Measurements from ENCODE around the gene GBA2. TPM values are rescaled to one million over a fixed set of nuclear protein-coding genes. Genes with fewer than 3 reads are reported as not detected.

The GBA2 gene
- total RNA-seq, 2 experiments from 2014 or later: 20.3 to 22.7 TPM

DNA sequence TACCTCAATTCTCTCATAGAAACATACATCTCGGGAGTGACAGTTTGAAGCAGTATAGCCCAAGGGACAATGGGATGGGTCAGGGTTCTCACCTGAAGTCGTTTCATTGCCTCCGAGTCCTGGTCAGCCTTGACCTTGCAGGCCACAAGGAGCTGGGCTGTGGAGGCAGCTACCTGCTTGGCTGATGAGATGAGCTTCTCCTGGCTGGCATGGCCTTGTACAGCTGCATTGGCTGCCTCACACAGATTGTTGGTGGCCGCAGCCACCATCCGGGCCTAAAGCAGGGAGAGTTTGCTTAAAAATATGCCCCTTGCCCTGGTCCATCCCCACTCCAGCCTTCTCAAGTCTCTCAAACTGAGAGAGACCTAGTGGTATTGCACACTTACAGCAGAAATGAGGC, 50.8 kb downstream of the GBA2 start:
- H3K4me1 Mint-ChIP-seq (ENCODE audit: low read depth): peaks cover 1% of the 10 kb centered on the region
- H3K36me3 Mint-ChIP-seq (ENCODE audit: low read depth): peaks cover 16% of the 10 kb centered on the region
- H3K9me3 Mint-ChIP-seq: no peaks in the 10 kb centered on the region
- intact Hi-C loops (cut with micrococcal nuclease): no loop called here
- H3K27me3 Mint-ChIP-seq (ENCODE audit: low read depth): no peaks in the 10 kb centered on the region
- DNase-seq: no peak
- no peak overlapping the region for H3K27ac Mint-ChIP-seq
- CTCF ChIA-PET: interaction anchor here (3.6 to 8.4 kb wide), 4 partner anchors 23 to 33 kb away, joined by 13 to 86 read pairs (median 55); partner anchors contain the start of genes ARHGEF39, CA9, CREB3 and TLN1
- H3K4me3 Mint-ChIP-seq: no peak overlapping the region

DNA sequence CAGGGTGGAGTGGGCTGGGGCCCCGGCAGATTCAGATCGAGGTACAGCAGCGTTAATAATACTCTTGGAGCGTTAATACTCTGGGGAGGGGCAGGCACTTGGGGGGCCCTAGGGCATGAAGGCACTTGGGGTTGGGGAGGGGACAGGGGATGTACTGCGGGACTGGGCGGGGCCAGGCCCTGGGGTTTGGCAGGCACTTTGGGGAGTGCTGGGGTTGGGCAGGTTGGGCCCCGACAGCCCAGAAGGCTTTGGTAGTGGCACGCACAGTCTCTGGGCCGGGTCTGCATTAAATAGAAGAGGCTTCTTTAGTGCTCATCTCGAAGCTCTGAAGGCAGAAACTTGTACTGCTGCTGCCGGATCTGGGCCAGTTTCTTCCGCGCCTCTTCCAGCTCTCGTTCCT, 51.5 kb downstream of the GBA2 start:
- CTCF ChIA-PET: interaction anchor here (1.2 to 8.4 kb wide), 18 partner anchors 8 to 211 kb away, joined by 3 to 86 read pairs (median 17); partner anchors contain the start of genes ARHGEF39, CA9, CCDC107 and CREB3
- Mint-ChIP-seq H3K4me3 (no peak overlapping the region), H3K27me3 (ENCODE audit: low read depth) (no peaks in the 10 kb centered on the region), H3K36me3 (ENCODE audit: low read depth) (peaks cover 10% of the 10 kb centered on the region), H3K27ac (no peak overlapping the region), H3K4me1 (ENCODE audit: low read depth) (peaks cover 1% of the 10 kb centered on the region), H3K9me3 (no peaks in the 10 kb centered on the region)
- no peak for DNase-seq
- intact Hi-C loops (cut with micrococcal nuclease): no loop called here

DNA sequence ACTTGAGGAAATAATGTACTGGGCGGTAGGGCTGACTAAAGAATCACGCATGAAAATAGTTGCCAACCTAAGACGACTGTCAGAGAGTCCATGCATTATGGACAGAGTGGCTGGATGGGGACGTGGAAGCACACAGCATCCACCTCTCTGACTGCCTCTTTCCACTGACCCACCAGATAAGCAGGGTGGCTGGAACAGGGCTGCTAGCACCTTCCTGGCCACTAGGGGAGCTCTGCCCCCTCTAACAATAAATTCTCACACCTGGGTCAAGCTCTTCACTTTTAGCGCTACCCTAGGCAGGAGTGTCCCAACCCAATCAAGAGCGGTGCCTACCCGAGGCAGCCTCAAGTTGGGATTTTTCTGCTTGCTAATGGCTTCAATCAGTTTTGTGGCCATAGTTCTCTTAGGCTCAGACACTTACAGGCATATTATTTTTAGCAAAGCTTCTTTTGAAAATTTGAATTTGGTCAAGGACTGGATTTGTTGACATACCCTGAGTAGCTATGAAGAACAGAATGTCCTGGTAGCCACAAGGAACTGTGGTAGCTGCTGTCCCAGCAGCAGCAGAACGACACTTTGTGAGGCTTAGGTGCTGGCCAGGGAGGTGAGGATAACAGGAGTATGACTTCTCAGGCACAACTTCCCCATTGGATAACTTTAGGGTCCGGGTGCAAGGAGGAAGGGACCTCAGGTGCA, 52.4 kb downstream of the GBA2 start:
- intact Hi-C loops (cut with micrococcal nuclease): loop anchor here (1.0 kb wide), 1 partner anchor 50 kb away; no protein-coding TSS in a partner anchor
- DNase-seq: peak; percentile 70
- CTCF ChIA-PET: interaction anchor here (0.6 to 8.4 kb wide), 39 partner anchors 8 to 342 kb away, joined by 3 to 86 read pairs (median 5); partner anchors contain the start of genes ARHGEF39, CA9, CCDC107 and CREB3
- Mint-ChIP-seq H3K4me1 (ENCODE audit: low read depth) (peaks cover 1% of the 10 kb centered on the region), H3K27ac (peak overlapping the region; percentile 51), H3K9me3 (no peaks in the 10 kb centered on the region), H3K36me3 (ENCODE audit: low read depth) (peaks cover 10% of the 10 kb centered on the region), H3K4me3 (no peak overlapping the region), H3K27me3 (ENCODE audit: low read depth) (no peaks in the 10 kb centered on the region)

DNA sequence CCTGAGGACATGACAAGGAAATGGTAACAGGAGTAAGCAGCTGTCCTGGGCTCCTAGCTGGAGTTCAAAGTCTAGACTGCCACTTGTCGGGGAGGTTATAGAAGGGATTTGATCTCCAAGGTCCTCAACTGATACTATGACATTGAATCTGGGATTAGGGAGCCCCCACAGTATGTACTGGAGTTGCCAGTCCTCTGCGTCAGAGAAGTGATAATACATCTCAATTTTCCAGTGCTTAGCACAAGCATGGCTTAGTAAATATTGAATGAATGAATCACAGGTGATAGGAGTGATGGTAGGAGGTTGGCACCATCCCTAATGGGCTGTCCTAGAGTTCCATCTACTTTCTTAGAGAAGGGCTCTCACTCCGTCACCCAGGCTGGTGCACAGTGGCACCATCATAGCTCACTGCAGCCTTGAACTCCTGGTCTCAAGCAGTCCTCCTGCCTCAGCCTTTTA, 53.1 kb downstream of the GBA2 start:
- intact Hi-C loops (cut with micrococcal nuclease): loop anchor here (1.0 kb wide), 1 partner anchor 50 kb away; no protein-coding TSS in a partner anchor
- no peaks in the 10 kb centered on the region for H3K9me3 Mint-ChIP-seq
- peaks cover 5% of the 10 kb centered on the region for H3K4me1 Mint-ChIP-seq (ENCODE audit: low read depth)
- peaks cover 10% of the 10 kb centered on the region for H3K36me3 Mint-ChIP-seq (ENCODE audit: low read depth)
- no peak overlapping the region for H3K4me3 Mint-ChIP-seq
- no peak for DNase-seq
- CTCF ChIA-PET: interaction anchor here (0.5 to 8.4 kb wide), 34 partner anchors 8 to 698 kb away, joined by 3 to 86 read pairs (median 6); partner anchors contain the start of genes ARHGEF39, CA9, CCDC107 and CREB3
- no peak overlapping the region for H3K27ac Mint-ChIP-seq
- H3K27me3 Mint-ChIP-seq (ENCODE audit: low read depth): no peaks in the 10 kb centered on the region

DNA sequence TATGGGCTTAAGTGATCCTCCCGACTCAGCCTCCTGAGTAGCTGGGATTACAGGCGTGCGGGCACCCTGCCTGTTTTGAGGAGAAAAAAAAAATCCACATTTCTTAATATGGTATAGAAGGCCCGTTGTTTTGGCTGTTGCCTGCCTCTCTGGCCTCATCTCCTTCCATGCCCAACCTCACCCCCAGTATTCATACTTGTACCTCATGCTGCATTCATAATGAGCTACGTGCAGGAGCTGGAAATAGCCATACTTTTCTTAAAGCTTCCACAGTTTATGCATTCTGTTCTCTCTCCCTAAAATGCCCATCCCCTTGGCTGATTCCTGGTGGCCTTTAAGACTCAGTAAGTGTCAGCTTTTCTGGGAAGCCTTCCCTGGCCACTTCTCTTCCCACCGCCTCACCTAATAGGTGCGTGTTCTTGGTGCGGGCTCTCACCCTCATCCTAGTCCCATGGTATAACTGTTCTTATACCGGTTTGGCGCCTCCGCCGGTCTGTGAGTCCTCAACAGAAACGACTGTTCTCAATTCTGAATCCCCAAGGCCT, 57.2 kb downstream of the GBA2 start:
- Mint-ChIP-seq H3K27ac (no peak overlapping the region), H3K9me3 (no peaks in the 10 kb centered on the region), H3K4me3 (peak overlapping the region; percentile 33)

DNA sequence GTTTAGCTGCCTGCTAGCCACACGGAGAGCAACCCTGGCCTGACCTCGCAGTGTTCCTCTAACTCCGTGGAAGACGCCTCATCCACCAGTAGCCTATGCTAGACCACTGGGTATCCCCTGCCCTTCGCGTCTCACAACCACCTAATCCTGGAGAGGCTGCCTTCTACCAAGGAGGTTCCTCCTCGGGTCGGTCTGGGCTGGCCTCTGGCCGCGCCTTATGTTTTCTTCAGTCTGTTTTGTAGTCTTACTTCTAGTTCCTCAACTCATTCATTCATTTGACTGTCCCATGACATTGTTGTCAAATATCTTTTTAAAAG, 57.7 kb downstream of the GBA2 start:
- peak overlapping the region; percentile 78 for H3K4me3 Mint-ChIP-seq

More for the DNA sequence above, 57.2 kb downstream of the GBA2 start:
- DNase-seq: no peak
- Mint-ChIP-seq H3K4me1 (ENCODE audit: low read depth) (peaks cover 19% of the 10 kb centered on the region), H3K36me3 (ENCODE audit: low read depth) (peaks cover 6% of the 10 kb centered on the region), H3K27me3 (ENCODE audit: low read depth) (no peaks in the 10 kb centered on the region)
- intact Hi-C loops (cut with micrococcal nuclease): loop anchor here (2.0 kb wide), 1 partner anchor 27 kb away; the partner anchor contains the start of gene ARHGEF39
- CTCF ChIA-PET: interaction anchor here (0.7 to 8.4 kb wide), 5 partner anchors 9 to 75 kb away, joined by 3 to 86 read pairs (median 3); partner anchors contain the start of genes CA9, CREB3 and TLN1

DNA sequence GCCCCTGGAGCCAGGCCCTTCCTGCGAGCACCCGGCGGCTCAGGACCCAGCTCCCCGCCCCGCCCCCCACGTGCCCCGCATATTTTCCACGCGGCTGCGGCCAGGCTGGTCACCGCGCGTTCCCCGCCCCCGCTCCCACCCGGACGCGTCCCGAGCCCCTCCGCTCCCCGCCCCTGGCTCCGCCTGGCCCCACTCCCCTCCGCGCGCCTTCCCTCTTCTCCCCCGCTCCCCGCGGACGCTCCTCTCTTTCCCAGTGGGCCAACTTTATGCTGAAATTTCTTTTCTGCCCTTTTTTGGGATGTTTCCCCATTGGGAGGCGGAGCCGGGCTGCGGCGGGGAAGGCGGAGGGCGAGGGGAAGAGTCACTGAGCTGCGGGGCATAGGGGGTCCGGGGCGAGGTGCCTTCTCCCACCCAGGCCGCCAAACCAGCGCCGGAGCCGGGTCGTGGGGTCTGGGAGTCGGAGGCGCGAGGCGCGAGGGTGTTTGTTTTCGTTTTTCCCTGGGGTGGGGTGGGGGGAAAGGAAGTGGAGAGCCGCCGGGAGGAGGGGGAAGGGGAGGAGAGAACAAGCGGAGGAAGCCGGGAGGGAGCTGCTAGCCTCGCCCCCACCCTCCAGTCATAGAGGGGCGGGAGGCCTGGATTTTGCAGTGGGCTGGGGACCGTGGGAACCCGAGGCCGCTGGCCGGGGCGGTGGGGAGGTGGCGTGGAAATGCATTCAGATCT, 58.3 kb downstream of the GBA2 start:
- Mint-ChIP-seq H3K4me3 (peak overlapping the region; percentile 78), H3K36me3 (ENCODE audit: low read depth) (no peaks in the 10 kb centered on the region), H3K27ac (no peak overlapping the region), H3K4me1 (ENCODE audit: low read depth) (peaks cover 18% of the 10 kb centered on the region), H3K9me3 (no peaks in the 10 kb centered on the region), H3K27me3 (ENCODE audit: low read depth) (no peaks in the 10 kb centered on the region)
- intact Hi-C loops (cut with micrococcal nuclease): loop anchor here (2.0 kb wide), 1 partner anchor 26 kb away; the partner anchor contains the start of gene ARHGEF39
- CTCF ChIA-PET: interaction anchor here (0.5 to 8.4 kb wide), 7 partner anchors 10 to 70 kb away, joined by 3 to 86 read pairs (median 3); partner anchors contain the start of genes ARHGEF39, CA9, CREB3 and TLN1
- peak; percentile 43 for DNase-seq

More for the DNA sequence above, 57.7 kb downstream of the GBA2 start:
- Mint-ChIP-seq H3K27me3 (ENCODE audit: low read depth) (no peaks in the 10 kb centered on the region), H3K36me3 (ENCODE audit: low read depth) (peaks cover 1% of the 10 kb centered on the region), H3K27ac (no peak overlapping the region), H3K9me3 (no peaks in the 10 kb centered on the region), H3K4me1 (ENCODE audit: low read depth) (peaks cover 18% of the 10 kb centered on the region)
- intact Hi-C loops (cut with micrococcal nuclease): loop anchor here (2.0 kb wide), 1 partner anchor 26 kb away; the partner anchor contains the start of gene ARHGEF39
- no peak for DNase-seq
- CTCF ChIA-PET: interaction anchor here (0.8 to 8.4 kb wide), 5 partner anchors 9 to 75 kb away, joined by 3 to 86 read pairs (median 4); partner anchors contain the start of gene CA9

DNA sequence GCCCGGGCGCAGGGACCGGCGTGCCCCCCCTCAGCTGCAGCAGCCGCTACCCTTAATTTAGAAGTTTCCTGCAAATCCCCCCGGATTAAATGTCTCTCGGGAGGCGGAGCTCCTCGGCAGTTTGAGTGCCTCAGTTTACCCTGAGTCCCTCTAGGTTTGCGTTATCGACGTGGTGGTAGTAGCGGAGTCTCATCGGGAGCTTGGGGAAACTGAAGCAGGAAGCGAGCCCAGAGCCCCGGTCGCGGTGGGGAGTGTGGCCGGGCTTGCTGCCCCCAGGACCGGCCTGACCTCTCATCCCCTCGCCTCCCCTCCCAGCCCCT, 58.8 kb downstream of the GBA2 start:
- Mint-ChIP-seq H3K36me3 (ENCODE audit: low read depth) (no peaks in the 10 kb centered on the region), H3K4me1 (ENCODE audit: low read depth) (peaks cover 18% of the 10 kb centered on the region), H3K4me3 (peak overlapping the region; percentile 78), H3K27me3 (ENCODE audit: low read depth) (no peaks in the 10 kb centered on the region), H3K27ac (no peak overlapping the region), H3K9me3 (no peaks in the 10 kb centered on the region)
- CTCF ChIA-PET: interaction anchor here (1.0 to 8.4 kb wide), 6 partner anchors 10 to 66 kb away, joined by 3 to 86 read pairs (median 4); partner anchors contain the start of genes ARHGEF39, CA9, CREB3 and TLN1
- no peak for DNase-seq
- intact Hi-C loops (cut with micrococcal nuclease): loop anchor here (2.0 kb wide), 1 partner anchor 25 kb away; the partner anchor contains the start of gene ARHGEF39

DNA sequence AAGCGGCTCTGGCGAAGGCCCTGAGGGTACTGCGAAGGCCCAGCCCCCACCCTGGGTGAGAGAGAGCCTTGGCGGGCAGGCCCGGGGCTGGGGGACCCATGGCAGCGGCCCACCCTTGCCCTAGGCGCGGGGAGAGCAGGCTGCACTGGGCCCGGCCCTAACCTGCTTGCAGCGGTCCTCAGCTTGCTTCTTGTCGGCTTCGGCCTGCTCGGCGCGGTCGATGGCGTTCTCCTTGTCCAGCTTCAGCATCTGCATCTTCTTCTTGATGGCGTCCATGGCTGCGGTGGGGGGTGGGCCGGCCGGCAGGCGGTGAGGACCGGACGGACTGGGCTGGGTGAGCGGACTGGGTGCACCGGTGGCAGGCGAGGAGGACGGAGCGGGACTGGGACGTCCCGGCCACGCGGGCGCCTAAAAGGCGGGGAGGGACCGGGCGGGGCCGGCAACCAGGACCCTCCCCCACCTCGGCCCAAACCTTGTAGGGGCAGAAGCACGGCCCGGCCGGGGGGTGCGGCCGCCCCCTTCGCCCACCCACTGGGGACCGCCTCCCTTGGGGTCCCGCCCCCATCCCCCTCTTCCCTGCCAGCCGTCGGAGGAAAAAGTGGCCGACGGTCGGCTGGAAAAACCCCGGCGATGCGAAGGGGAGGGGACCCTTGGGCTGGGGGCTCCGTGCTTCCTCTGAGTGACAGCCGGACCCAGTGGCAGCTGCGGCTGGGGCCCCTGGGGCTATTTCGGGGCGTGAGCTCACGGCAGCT, 59.3 kb downstream of the GBA2 start, which contains the start of gene TPM2:
Gene TPM2, minus strand, starts transcription at position 384 of the 752 bp plus-strand sequence. Its CDS starts 108 bp downstream, at position 276.
- CTCF ChIA-PET: interaction anchor here (1.0 to 8.4 kb wide), 6 partner anchors 11 to 67 kb away, joined by 3 to 86 read pairs (median 4); partner anchors contain the start of genes ARHGEF39, CA9, CREB3 and TLN1
- intact Hi-C loops (cut with micrococcal nuclease): loop anchor here (2.0 kb wide), 2 partner anchors 25 to 43 kb away; partner anchors contain the start of genes ARHGEF39, CREB3 and TLN1
- no peaks in the 10 kb centered on the region for H3K9me3 Mint-ChIP-seq
- peak within 1 kb of the TSS; percentile 78 for H3K4me3 Mint-ChIP-seq
- no peak for DNase-seq
- no peaks in the 10 kb centered on the region for H3K27me3 Mint-ChIP-seq (ENCODE audit: low read depth)
- peaks cover 18% of the 10 kb centered on the region for H3K4me1 Mint-ChIP-seq (ENCODE audit: low read depth)
- H3K27ac Mint-ChIP-seq: no peak within 1 kb of the TSS
- no peaks in the 10 kb centered on the region for H3K36me3 Mint-ChIP-seq (ENCODE audit: low read depth)

DNA sequence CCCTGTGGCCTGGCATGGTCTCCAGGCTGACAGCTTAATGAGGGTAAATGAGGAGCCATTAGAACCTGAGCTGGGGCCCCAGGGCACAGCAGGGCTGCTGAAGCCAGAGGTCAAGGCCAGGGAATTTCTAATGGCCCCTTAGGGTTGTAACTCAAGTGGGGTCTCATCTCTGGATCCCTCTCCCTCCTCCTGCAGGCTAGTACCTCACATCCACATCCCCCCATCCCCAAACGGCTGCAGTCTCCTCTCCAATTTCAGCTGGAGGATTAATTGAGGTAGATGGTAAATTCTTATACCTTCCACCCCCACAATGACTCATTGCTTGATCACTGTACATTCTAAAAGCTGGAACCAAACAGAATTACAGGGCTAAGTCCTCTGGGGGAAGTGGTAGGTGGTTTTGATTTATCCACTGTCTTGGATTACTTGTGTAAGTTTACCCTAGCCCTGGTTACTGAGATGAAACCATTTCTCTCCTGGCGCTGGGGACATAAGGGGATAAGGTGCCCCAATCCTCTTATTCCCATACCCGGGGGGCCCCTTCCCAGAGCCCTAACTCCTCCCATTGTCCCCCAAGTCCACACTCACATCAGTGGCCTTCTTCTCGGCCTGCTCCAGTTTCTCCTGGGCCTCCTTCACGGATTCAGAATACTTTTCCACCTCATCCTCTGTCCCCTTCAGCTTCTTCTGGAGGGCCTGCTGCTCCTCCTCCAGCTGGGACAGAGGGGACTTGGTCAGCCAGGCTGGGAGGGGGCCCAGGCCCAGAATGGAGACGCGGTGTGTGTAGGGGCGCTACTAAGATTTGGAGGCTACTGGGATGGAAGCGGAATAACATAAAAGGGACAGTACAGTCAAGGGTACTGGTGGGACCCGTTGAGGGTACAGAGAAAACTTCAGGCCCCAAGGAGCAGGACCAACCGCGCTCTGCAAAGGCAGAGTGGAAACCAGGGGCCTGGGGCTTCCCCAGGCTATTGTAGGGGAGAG, 60.2 kb downstream of the GBA2 start:
- CTCF ChIA-PET: interaction anchor here (1.2 to 2.4 kb wide), 7 partner anchors 7 to 78 kb away, joined by 3 to 12 read pairs (median 6); partner anchors contain the start of genes CCDC107 and RMRP
- Mint-ChIP-seq H3K27me3 (ENCODE audit: low read depth) (no peaks in the 10 kb centered on the region), H3K36me3 (ENCODE audit: low read depth) (no peaks in the 10 kb centered on the region), H3K4me3 (peak overlapping the region; percentile 52), H3K4me1 (ENCODE audit: low read depth) (peaks cover 18% of the 10 kb centered on the region), H3K27ac (no peak overlapping the region), H3K9me3 (no peaks in the 10 kb centered on the region)
- peak; percentile 18 for DNase-seq
- intact Hi-C loops (cut with micrococcal nuclease): loop anchor here (1.0 to 2.0 kb wide), 2 partner anchors 30 to 44 kb away; partner anchors contain the start of genes CREB3 and TLN1

Measured in activated naive CD4-positive, alpha-beta T cell treated with anti-CD3 and anti-CD28 coated beads for 36 hours (primary cell).